NT2/D1 (cell line): Measurements from ENCODE around the gene SSTR3.

Source experiments
- SUZ12 ChIP-seq: IDR thresholded peaks from 2 replicates; pipeline ENCODE4 v1.6.1; 2011; ENCODE audit not compliant: insufficient read length, insufficient read depth; ENCODE audit errors: extremely low read depth
- YY1 ChIP-seq: IDR thresholded peaks from 2 replicates; pipeline ENCODE4 v1.6.1; 2011; ENCODE audit not compliant: insufficient read length, insufficient read depth
- ZNF274 ChIP-seq: IDR thresholded peaks from 2 replicates; pipeline ENCODE4 v1.6.1; 2011; ENCODE audit warnings: mild to moderate bottlenecking, low read depth, low read length

DNA sequence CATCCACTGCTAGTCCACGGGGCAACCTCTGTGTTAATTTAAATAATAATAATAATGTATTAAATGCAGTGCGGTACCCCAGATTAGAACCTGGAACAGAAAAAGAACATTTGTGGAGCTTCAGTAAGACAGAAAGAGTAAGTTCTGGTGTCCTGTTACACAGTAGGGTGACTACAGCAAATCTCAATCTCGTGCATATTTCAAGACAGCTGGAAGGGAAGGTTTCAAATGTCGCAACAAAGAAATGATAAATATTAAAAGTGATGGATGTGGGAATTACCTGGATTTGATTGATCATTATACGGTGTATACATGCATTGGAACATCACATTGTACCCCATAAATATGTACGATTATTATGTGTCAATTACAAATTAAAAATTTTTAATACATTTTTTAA, 33.5 kb upstream of the SSTR3 start:
- no peak for TF ChIP-seq YY1
- no peak for TF ChIP-seq SUZ12
- TF ChIP-seq ZNF274, result no peak
